ENCODE results near the gene UBE2D1. TPM values are rescaled to one million over a fixed set of nuclear protein-coding genes. Genes with fewer than 3 reads are reported as not detected.

The UBE2D1 gene
- total RNA-seq, 6 experiments from 2014 or later, result 3.1 to 11.9 (median 6.6) TPM

GRCh38 chr10:58358314-58358933 is 23.6 kb downstream of the UBE2D1 start:
- H3K9me3 ChIP-seq, result no peaks in the 10 kb centered on the region
- no peaks in the 10 kb centered on the region for H3K4me1 ChIP-seq
- no peak overlapping the region for H3K4me3 ChIP-seq
- H3K27ac ChIP-seq, result no peak overlapping the region
- no peak for ATAC-seq
- no peaks in the 10 kb centered on the region for H3K27me3 ChIP-seq
- no peak for DNase-seq
- 90% methylated on average over 4 of the region's 4 CpGs for WGBS (ENCODE audit: insufficient coverage, low coverage, low lambda C conversion rate, missing lambda C conversion rate)
- no peaks in the 10 kb centered on the region for H3K36me3 ChIP-seq
- intact Hi-C loops (cut with DNase I), result no loop called here
- TF ChIP-seq CTCF (IDR thresholded peaks at IDR 0.05) (no peak), POLR2A (IDR thresholded peaks at IDR 0.05) (no peak)

GRCh38 chr10:58358947-58359346 is 24.1 kb downstream of the UBE2D1 start:
- intact Hi-C loops (cut with DNase I), result no loop called here
- Histone ChIP-seq H3K4me3 (no peak overlapping the region), H3K9me3 (no peaks in the 10 kb centered on the region), H3K4me1 (no peaks in the 10 kb centered on the region), H3K27ac (no peak overlapping the region), H3K27me3 (no peaks in the 10 kb centered on the region), H3K36me3 (no peaks in the 10 kb centered on the region)
- no peak for DNase-seq
- 86% methylated on average over 1 of the region's 1 CpG for WGBS (ENCODE audit: insufficient coverage, low coverage, low lambda C conversion rate, missing lambda C conversion rate)
- TF ChIP-seq CTCF (IDR thresholded peaks at IDR 0.05) (no peak), POLR2A (IDR thresholded peaks at IDR 0.05) (no peak)
- no peak for ATAC-seq

GRCh38 chr10:58359541-58359940 is 24.7 kb downstream of the UBE2D1 start:
- no peaks in the 10 kb centered on the region for H3K9me3 ChIP-seq
- no peak overlapping the region for H3K4me3 ChIP-seq
- no peaks in the 10 kb centered on the region for H3K27me3 ChIP-seq
- H3K4me1 ChIP-seq, result no peaks in the 10 kb centered on the region
- no peaks in the 10 kb centered on the region for H3K36me3 ChIP-seq
- ATAC-seq (no peak), DNase-seq (no peak)
- intact Hi-C loops (cut with DNase I), result no loop called here
- no peak overlapping the region for H3K27ac ChIP-seq
- 93% methylated on average over 3 of the region's 3 CpGs for WGBS (ENCODE audit: insufficient coverage, low coverage, low lambda C conversion rate, missing lambda C conversion rate)
- TF ChIP-seq POLR2A (IDR thresholded peaks at IDR 0.05) (no peak), CTCF (IDR thresholded peaks at IDR 0.05) (no peak)

GRCh38 chr10:58360412-58361004 is 25.7 kb downstream of the UBE2D1 start:
- Histone ChIP-seq H3K27ac (no peak overlapping the region), H3K4me1 (no peaks in the 10 kb centered on the region), H3K36me3 (no peaks in the 10 kb centered on the region), H3K4me3 (no peak overlapping the region), H3K9me3 (no peaks in the 10 kb centered on the region), H3K27me3 (no peaks in the 10 kb centered on the region)
- 100% methylated on average over 7 of the region's 9 CpGs for WGBS (ENCODE audit: insufficient coverage, low coverage, low lambda C conversion rate, missing lambda C conversion rate)
- DNase-seq, result no peak
- no peak for ATAC-seq
- no peak for TF ChIP-seq POLR2A (IDR thresholded peaks at IDR 0.05)
- no peak for TF ChIP-seq CTCF (IDR thresholded peaks at IDR 0.05)
- intact Hi-C loops (cut with DNase I), result no loop called here

All from right lobe of liver (tissue), 6 donors.